ENCODE measurements around the gene SCNN1A.

GRCh38 chr12:6374028-6374785 is 1.2 kb downstream of the SCNN1A start:
- TF ChIP-seq, protein P1, sequence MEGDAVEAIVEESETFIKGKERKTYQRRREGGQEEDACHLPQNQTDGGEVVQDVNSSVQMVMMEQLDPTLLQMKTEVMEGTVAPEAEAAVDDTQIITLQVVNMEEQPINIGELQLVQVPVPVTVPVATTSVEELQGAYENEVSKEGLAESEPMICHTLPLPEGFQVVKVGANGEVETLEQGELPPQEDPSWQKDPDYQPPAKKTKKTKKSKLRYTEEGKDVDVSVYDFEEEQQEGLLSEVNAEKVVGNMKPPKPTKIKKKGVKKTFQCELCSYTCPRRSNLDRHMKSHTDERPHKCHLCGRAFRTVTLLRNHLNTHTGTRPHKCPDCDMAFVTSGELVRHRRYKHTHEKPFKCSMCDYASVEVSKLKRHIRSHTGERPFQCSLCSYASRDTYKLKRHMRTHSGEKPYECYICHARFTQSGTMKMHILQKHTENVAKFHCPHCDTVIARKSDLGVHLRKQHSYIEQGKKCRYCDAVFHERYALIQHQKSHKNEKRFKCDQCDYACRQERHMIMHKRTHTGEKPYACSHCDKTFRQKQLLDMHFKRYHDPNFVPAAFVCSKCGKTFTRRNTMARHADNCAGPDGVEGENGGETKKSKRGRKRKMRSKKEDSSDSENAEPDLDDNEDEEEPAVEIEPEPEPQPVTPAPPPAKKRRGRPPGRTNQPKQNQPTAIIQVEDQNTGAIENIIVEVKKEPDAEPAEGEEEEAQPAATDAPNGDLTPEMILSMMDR (IDR thresholded peaks at IDR 0.05; ENCODE audit: extremely low read depth in 1 of 2, insufficient read depth in 1 of 2, low read depth in 1 of 2, low read length in 2 of 2) = no peak
- TF ChIP-seq POLR2A (IDR thresholded peaks at IDR 0.05; ENCODE audit: low read depth, low read length) (no peak), POLR2AphosphoS5 (IDR thresholded peaks at IDR 0.05; ENCODE audit: insufficient read depth, low read depth, low read length) (no peak), MAX (IDR thresholded peaks at IDR 0.05; ENCODE audit: insufficient read depth, insufficient read length) (no peak), EZH2 (IDR thresholded peaks at IDR 0.05; ENCODE audit: borderline replicate concordance, low read depth, low read length, severe bottlenecking) (no peak), GATA2 (IDR thresholded peaks at IDR 0.05; ENCODE audit: insufficient read depth, insufficient read length, low read depth, low read length) (no peak), MYC (IDR thresholded peaks at IDR 0.05; ENCODE audit: low read depth, low read length) (no peak), FOS (IDR thresholded peaks at IDR 0.05; ENCODE audit: borderline replicate concordance, insufficient read depth, low read length) (no peak)
